Measurements from ENCODE around the gene PNPO.

DNA sequence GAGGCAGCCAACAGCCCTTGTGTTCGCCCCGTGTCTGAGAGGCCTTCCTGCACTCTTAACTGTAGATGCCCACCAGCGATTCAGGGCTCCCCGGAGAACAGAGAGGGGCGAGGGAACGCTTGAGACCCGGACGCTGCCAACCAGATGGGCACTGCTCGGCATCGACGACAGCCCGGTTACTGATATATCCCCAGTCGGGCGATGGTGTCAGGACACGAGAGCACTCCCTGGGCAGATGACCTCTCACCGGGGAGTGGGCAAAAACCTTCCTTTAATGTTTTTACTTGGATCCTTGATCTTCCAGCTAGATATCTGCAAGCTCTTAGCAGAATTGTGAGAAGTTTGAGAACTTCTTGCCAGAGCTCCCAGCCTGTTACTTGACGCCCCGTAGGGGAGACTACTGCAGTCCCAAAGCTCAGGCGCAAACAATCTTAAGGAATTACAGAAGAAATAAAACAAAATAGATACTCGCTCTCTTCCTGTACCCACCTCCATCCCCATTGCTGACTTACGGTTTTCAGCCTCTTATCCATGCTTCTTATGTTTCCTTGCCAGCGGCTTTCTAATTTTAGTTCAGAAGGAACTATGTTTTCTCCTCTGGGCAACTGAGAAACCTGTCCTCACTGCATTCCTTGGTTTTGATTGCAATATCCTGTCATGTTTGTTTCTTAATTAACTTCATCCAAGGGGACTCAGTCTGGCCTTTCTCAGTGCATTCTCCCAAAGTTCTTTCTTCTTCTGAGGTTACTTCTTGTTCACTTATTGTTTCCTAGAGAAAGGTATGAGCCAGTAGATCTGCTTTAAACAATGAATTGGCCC lies 44.5 kb upstream of the PNPO start:
- TF ChIP-seq, protein P1, sequence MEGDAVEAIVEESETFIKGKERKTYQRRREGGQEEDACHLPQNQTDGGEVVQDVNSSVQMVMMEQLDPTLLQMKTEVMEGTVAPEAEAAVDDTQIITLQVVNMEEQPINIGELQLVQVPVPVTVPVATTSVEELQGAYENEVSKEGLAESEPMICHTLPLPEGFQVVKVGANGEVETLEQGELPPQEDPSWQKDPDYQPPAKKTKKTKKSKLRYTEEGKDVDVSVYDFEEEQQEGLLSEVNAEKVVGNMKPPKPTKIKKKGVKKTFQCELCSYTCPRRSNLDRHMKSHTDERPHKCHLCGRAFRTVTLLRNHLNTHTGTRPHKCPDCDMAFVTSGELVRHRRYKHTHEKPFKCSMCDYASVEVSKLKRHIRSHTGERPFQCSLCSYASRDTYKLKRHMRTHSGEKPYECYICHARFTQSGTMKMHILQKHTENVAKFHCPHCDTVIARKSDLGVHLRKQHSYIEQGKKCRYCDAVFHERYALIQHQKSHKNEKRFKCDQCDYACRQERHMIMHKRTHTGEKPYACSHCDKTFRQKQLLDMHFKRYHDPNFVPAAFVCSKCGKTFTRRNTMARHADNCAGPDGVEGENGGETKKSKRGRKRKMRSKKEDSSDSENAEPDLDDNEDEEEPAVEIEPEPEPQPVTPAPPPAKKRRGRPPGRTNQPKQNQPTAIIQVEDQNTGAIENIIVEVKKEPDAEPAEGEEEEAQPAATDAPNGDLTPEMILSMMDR (IDR thresholded peaks at IDR 0.05; ENCODE audit: insufficient read depth, low read length, poor library complexity, severe bottlenecking), result no peak
- TF ChIP-seq EZH2phosphoT487 (conservative IDR thresholded peaks at IDR 0.05; ENCODE audit: low read length), result no peak

Measured in SU-DHL-6 (cell line).